Mesenchymal stem cell (in vitro differentiated cells and primary cell): Measurements from ENCODE around the gene MYOZ1.
A peak's percentile ranks its signal among the peaks of the same experiment; 100 is the strongest.
"Not testable (repeated sequence)": the region's sequence is repeated elsewhere in the genome, so short reads cannot be mapped to it uniquely, and the experiment has no call there.

Experiments used
- DNase-seq: peaks from one replicate; pipeline ENCODE4 v3.0.0-alpha.2; 2013
- H2AFZ ChIP-seq: one replicate; pipeline ENCODE4 v1.6.1; 2013; ENCODE audit warnings: low read depth, mild to moderate bottlenecking, control low read depth, inconsistent platforms, low read length, moderate library complexity
- H2AK5ac ChIP-seq: 2 replicates; pipeline ENCODE4 v1.6.1; 2013; ENCODE audit warnings: low read length, moderate library complexity, mild to moderate bottlenecking, inconsistent platforms; ENCODE audit not compliant: severe bottlenecking
- H2BK120ac ChIP-seq: one replicate; pipeline ENCODE4 v1.6.1; 2013; ENCODE audit warnings: low read depth, mild to moderate bottlenecking, inconsistent platforms, low read length, moderate library complexity
- H2BK12ac ChIP-seq, 2 experiments: one replicate each; pipeline ENCODE4 v1.6.1; 2013; ENCODE audit warnings: inconsistent platforms in 2 of 2, low read length in 2 of 2, mild to moderate bottlenecking in 2 of 2, moderate library complexity in 2 of 2, control low read depth in 1 of 2
- H2BK15ac ChIP-seq: one replicate; pipeline ENCODE4 v1.6.1; 2013; ENCODE audit warnings: mild to moderate bottlenecking, low read depth, inconsistent platforms; ENCODE audit not compliant: poor library complexity, severe bottlenecking
- H2BK5ac ChIP-seq: 2 replicates; pipeline ENCODE4 v1.6.1; 2013; ENCODE audit warnings: low read depth, mild to moderate bottlenecking, low read length, control low read depth, inconsistent platforms; ENCODE audit not compliant: poor library complexity, severe bottlenecking
- H3K14ac ChIP-seq, 2 experiments: one replicate each; pipeline ENCODE4 v1.6.1; 2013; ENCODE audit warnings: inconsistent platforms in 2 of 2, low read length in 2 of 2, control low read depth in 1 of 2, mild to moderate bottlenecking in 1 of 2, moderate library complexity in 1 of 2
- H3K18ac ChIP-seq, 2 experiments: one replicate each; pipeline ENCODE4 v1.6.1; 2013; ENCODE audit warnings: inconsistent platforms in 2 of 2, low read length in 2 of 2, control low read depth in 1 of 2, low read depth in 1 of 2, mild to moderate bottlenecking in 1 of 2
- H3K23ac ChIP-seq, 2 experiments: one replicate each; pipeline ENCODE4 v1.6.1; 2013; ENCODE audit warnings: inconsistent platforms in 2 of 2, low read length in 2 of 2, mild to moderate bottlenecking in 2 of 2, moderate library complexity in 2 of 2, control low read depth in 1 of 2
- H3K27ac ChIP-seq: 2 replicates; pipeline ENCODE4 v1.5.1; 2013; ENCODE audit warnings: mild to moderate bottlenecking, moderate library complexity, low read length, control low read depth, inconsistent platforms; ENCODE audit not compliant: poor library complexity, severe bottlenecking
- H3K27me3 ChIP-seq, 2 experiments: 2 replicates each; pipeline versions ENCODE4 v1.6.1 to v1.7.0; 2013; ENCODE audit warnings: low read length in 2 of 2, mild to moderate bottlenecking in 2 of 2, moderate library complexity in 2 of 2, control low read depth in 1 of 2, inconsistent platforms in 1 of 2; ENCODE audit not compliant: control insufficient read depth in 1 of 2, insufficient read depth in 1 of 2
- H3K36me3 ChIP-seq, 2 experiments: 2 replicates each; pipeline versions ENCODE4 v1.6.1 to v1.7.0; 2013; ENCODE audit warnings: low read length in 2 of 2, control low read depth in 1 of 2, inconsistent platforms in 1 of 2, low read depth in 1 of 2, mild to moderate bottlenecking in 1 of 2; ENCODE audit not compliant: insufficient read depth in 2 of 2, control insufficient read depth in 1 of 2
- H3K4ac ChIP-seq, 2 experiments: one replicate each; pipeline ENCODE4 v1.6.1; 2013; ENCODE audit warnings: inconsistent platforms in 2 of 2, low read length in 2 of 2, mild to moderate bottlenecking in 2 of 2, moderate library complexity in 2 of 2, control low read depth in 1 of 2, low read depth in 1 of 2
- H3K4me1 ChIP-seq: 2 replicates; pipeline ENCODE4 v1.6.1; 2013; ENCODE audit warnings: low read depth, low read length, control low read depth; ENCODE audit not compliant: control insufficient read depth, insufficient read depth
- H3K4me2 ChIP-seq: 2 replicates; pipeline ENCODE4 v1.6.1; 2013; ENCODE audit warnings: low read length, mild to moderate bottlenecking, inconsistent platforms; ENCODE audit not compliant: poor library complexity, severe bottlenecking
- H3K4me3 ChIP-seq, 2 experiments: 2 replicates each; pipeline versions ENCODE4 v1.5.1 to v1.7.0; 2013; ENCODE audit warnings: low read length in 2 of 2, mild to moderate bottlenecking in 2 of 2, control low read depth in 1 of 2, low read depth in 1 of 2; ENCODE audit not compliant: insufficient read depth in 1 of 2
- H3K79me1 ChIP-seq: replicated peaks from 2 replicates; pipeline ENCODE4 v1.6.1; 2013; ENCODE audit warnings: mild to moderate bottlenecking, control low read depth, low read length, inconsistent platforms; ENCODE audit not compliant: poor library complexity, severe bottlenecking
- H3K9ac ChIP-seq: 2 replicates; pipeline ENCODE4 v1.7.0; 2013; ENCODE audit warnings: mild to moderate bottlenecking, low read length, moderate library complexity
- H3K9me3 ChIP-seq: 2 replicates; pipeline ENCODE4 v1.7.0; 2013; ENCODE audit warnings: mild to moderate bottlenecking, low read length; ENCODE audit not compliant: control insufficient read depth
- H4K8ac ChIP-seq: one replicate; pipeline ENCODE4 v1.6.1; 2013; ENCODE audit warnings: inconsistent platforms, mild to moderate bottlenecking, low read length, moderate library complexity
- H4K91ac ChIP-seq: one replicate; pipeline ENCODE4 v1.6.1; 2013; ENCODE audit warnings: mild to moderate bottlenecking, low read length, inconsistent platforms
- WGBS: methylation state at CpG from one replicate; pipeline ENCODE4 v1.1.7; 2013; ENCODE audit warnings: mixed read lengths; 5-methylcytosine and 5-hydroxymethylcytosine counted together

MYOZ1 gene

DNA sequence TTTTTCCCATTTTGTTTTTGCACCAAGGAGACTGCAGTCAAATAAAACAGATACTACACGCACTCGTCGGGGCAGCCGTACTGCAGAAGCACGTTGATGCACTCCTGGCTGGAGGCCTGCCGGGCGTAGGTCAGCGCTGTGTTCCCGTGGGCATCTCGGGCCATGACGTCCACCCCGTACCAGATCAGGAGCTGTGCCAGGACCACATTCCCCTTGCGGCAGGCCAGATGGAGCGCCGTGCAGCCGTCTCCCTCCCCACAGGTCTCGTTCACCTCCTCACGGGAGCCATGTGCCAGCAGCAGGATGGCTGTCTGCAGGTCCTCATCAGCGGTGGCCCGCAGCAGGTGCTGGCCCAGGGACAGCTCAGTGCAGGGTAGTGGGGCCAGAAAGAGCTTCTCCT lies 33.3 kb upstream of the MYOZ1 start:
- not testable (repeated sequence) for H2BK15ac ChIP-seq, H3K9ac ChIP-seq, DNase-seq, H2BK5ac ChIP-seq, H2BK120ac ChIP-seq, H3K4me2 ChIP-seq, H2BK12ac ChIP-seq, H3K4ac ChIP-seq, H3K9me3 ChIP-seq, H2AFZ ChIP-seq, H3K23ac ChIP-seq, H3K79me1 ChIP-seq, H3K4me3 ChIP-seq, H4K8ac ChIP-seq, H3K18ac ChIP-seq, H3K4me1 ChIP-seq, H3K27me3 ChIP-seq, H3K36me3 ChIP-seq, H4K91ac ChIP-seq, H3K14ac ChIP-seq, H3K27ac ChIP-seq, H2AK5ac ChIP-seq
- WGBS = 100% methylated on average over 1 of the region's 20 CpGs

GRCh38 chr10:73668378-73668777 lies 27.1 kb upstream of the MYOZ1 start:
- H4K91ac ChIP-seq, H2BK15ac ChIP-seq, H2BK120ac ChIP-seq, H3K18ac ChIP-seq, H2BK5ac ChIP-seq, DNase-seq, H2BK12ac ChIP-seq, H3K27ac ChIP-seq, H3K4me2 ChIP-seq, H3K4ac ChIP-seq, H3K9ac ChIP-seq, H3K4me3 ChIP-seq, H3K23ac ChIP-seq, H4K8ac ChIP-seq, H3K14ac ChIP-seq, H3K4me1 ChIP-seq, H3K79me1 ChIP-seq, H2AFZ ChIP-seq, H3K36me3 ChIP-seq, H3K9me3 ChIP-seq, H3K27me3 ChIP-seq, H2AK5ac ChIP-seq: not testable (repeated sequence)
- WGBS = no CpG with 5 or more reads among the region's 4 CpGs

- 80% methylated on average over 3 of the region's 5 CpGs for WGBS
- not testable (repeated sequence) for H2BK12ac ChIP-seq, H3K79me1 ChIP-seq, H3K27me3 ChIP-seq, H3K4me2 ChIP-seq, H2BK15ac ChIP-seq, H3K4me3 ChIP-seq, H3K23ac ChIP-seq, H3K27ac ChIP-seq, H3K18ac ChIP-seq, H2BK120ac ChIP-seq, H3K9me3 ChIP-seq, H2BK5ac ChIP-seq, H3K14ac ChIP-seq, H2AFZ ChIP-seq, H3K36me3 ChIP-seq, H4K8ac ChIP-seq, H3K9ac ChIP-seq, H4K91ac ChIP-seq, H3K4ac ChIP-seq, H2AK5ac ChIP-seq
- H3K4me1 ChIP-seq = peaks cover 11% of the 10 kb centered on the region
- DNase-seq = peak; percentile 39
Measured at GRCh38 chr10:73666153-73666809, 25.0 kb upstream of the MYOZ1 start.

DNA sequence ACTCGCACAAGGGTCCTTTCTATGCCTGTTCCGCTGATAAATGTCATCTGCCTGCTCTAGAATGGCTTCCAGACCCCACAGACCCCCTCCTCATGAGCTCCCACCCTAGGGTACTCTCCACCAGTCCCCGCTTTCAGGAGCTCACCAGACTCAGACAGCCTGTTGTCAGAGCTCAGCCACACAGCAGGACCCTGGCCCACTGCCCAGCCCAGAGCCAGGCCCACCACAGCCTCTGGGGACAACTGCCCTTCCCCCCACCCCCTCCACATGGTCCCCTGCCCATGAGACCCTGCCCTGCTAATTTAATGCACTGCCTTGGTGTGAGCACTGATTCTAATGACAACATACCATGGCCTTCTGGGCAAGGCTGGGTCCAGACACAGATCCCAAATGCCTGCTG lies 24.3 kb upstream of the MYOZ1 start:
- H2AFZ ChIP-seq, H2AK5ac ChIP-seq, H3K23ac ChIP-seq, H3K4me3 ChIP-seq, H3K27ac ChIP-seq, H4K91ac ChIP-seq, H3K14ac ChIP-seq, H3K4ac ChIP-seq, H3K9ac ChIP-seq, H3K9me3 ChIP-seq, H2BK12ac ChIP-seq, H2BK15ac ChIP-seq, H3K36me3 ChIP-seq, H3K18ac ChIP-seq, DNase-seq, H3K4me2 ChIP-seq, H3K27me3 ChIP-seq, H4K8ac ChIP-seq, H3K79me1 ChIP-seq, H2BK5ac ChIP-seq, H2BK120ac ChIP-seq: not testable (repeated sequence)
- H3K4me1 ChIP-seq = peaks cover 13% of the 10 kb centered on the region
- WGBS = 100% methylated on average over 3 of the region's 3 CpGs
